NK-92 (cell line): ENCODE data around the gene ATP6V1E1.

ENCODE experiments used
- DNase-seq: peaks from one replicate; lab custom pipeline; 2025; ENCODE audit not compliant: unreplicated experiment; lab: John Stamatoyannopoulos, UW

The ATP6V1E1 gene

DNA sequence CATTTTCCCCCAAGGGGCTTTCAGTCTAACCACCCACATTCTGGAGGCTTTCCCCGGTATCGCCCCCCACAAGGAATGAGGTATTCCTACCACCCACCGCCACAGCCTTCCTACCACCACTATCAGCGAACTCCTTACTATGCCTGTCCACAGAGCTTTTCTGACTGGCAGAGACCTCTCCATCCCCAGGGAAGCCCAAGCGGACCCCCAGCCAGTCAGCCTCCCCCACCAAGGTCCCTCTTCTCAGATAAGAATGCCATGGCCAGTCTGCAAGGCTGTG is 79.9 kb downstream of the ATP6V1E1 start:
- DNase-seq = no peak

DNA sequence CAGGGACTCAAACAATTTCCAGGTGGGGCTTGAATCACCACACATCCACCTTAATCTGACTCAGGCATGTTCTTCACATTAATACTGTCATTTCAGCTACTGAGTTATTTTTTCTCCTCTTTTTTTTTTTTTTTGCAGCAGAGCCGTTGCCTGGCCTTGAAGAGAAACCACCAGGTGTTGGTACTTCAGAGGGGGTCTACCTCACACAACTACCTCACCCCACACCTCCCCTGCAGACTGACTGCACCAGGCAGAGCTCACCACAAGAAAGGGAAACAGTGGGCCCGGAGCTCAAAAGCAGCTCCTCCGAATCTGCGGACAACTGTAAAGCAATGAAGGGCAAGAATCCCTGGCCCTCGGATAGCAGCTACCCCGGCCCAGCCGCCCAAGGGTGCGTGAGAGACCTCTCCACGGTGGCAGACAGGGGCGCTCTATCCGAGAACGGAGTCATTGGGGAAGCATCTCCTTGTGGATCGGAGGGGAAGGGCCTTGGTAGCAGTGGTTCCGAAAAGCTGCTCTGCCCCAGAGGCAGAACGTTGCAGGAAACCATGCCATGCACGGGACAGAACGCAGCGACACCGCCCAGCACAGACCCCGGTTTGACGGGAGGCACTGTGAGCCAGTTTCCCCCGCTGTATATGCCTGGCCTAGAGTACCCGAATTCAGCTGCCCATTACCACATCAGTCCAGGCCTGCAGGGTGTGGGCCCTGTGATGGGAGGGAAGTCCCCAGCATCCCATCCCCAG is 80.4 kb downstream of the ATP6V1E1 start:
- no peak for DNase-seq

DNA sequence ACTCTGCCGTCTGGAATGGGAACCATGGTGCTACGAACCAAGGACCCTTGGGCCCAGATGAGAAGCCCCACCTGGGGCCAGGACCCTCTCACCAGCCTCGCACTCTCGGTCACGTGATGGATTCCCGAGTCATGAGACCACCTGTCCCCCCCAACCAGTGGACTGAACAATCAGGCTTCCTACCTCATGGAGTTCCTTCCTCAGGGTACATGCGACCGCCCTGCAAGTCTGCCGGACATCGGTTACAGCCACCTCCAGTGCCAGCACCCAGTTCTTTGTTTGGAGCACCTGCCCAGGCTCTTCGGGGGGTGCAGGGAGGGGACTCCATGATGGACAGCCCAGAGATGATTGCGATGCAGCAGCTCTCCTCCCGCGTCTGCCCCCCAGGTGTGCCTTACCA is 86.1 kb downstream of the ATP6V1E1 start:
- no peak for DNase-seq
